ENCODE results near the gene PYDC2.
"Not testable (repeated sequence)": the region's sequence is repeated elsewhere in the genome, so short reads cannot be mapped to it uniquely, and the experiment has no call there.

Gene PYDC2

GRCh38 chr3:191470545-191470944, 9.6 kb downstream of the PYDC2 start:
- no peak for DNase-seq (ENCODE audit: low spot score)

GRCh38 chr3:191473661-191474198, 12.8 kb downstream of the PYDC2 start:
- no peak for DNase-seq (ENCODE audit: low spot score)

- no peak for DNase-seq (ENCODE audit: low spot score)
These were observed 15.3 kb downstream of the PYDC2 start for GRCh38 chr3:191476066-191476772.

- not testable (repeated sequence) for DNase-seq (ENCODE audit: low spot score)
These were observed 23.0 kb downstream of the PYDC2 start for GRCh38 chr3:191483994-191484393.

- DNase-seq (ENCODE audit: low spot score) = no peak
These were observed 23.5 kb downstream of the PYDC2 start for GRCh38 chr3:191484461-191484860.

- DNase-seq (ENCODE audit: low spot score) = no peak
These were observed 31.6 kb downstream of the PYDC2 start for GRCh38 chr3:191492601-191493000.

GRCh38 chr3:191493336-191493735, 32.4 kb downstream of the PYDC2 start:
- no peak for DNase-seq (ENCODE audit: low spot score)

- no peak for DNase-seq (ENCODE audit: low spot score)
These were observed 38.5 kb downstream of the PYDC2 start for GRCh38 chr3:191499307-191500080.

- DNase-seq (ENCODE audit: low spot score) = no peak
These were observed 39.9 kb downstream of the PYDC2 start for GRCh38 chr3:191500892-191501291.

- no peak for DNase-seq (ENCODE audit: low spot score)
These were observed 41.6 kb downstream of the PYDC2 start for GRCh38 chr3:191502583-191502982.

GRCh38 chr3:191509078-191509477, 48.1 kb downstream of the PYDC2 start:
- no peak for DNase-seq (ENCODE audit: low spot score)
